ENCODE results near the gene COL12A1. TPM values are rescaled to one million over a fixed set of nuclear protein-coding genes. Genes with fewer than 3 reads are reported as not detected.

COL12A1 gene
- total RNA-seq, 1 experiment from 2014 or later: 10.4 TPM

DNA sequence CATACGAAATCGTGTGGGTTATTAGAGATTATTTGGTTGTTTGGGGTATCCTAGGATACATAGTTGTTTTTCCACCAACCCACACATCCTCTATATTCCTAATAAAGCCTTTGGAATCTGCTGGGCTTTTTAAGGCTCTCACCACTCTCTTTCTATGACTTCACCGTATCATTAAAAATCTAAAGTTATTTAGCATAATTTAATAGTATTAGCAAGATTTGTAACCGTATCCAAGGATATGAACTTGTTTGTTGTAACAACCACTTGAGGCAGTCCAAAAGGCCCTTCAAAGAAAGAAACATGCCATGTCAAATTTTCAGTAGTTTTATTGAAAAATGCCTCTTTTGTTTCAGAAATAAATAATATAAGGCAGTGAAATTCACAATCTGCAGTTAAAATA lies 121.8 kb downstream of the COL12A1 start:
- in situ Hi-C loops (cut with HindIII; ENCODE audit: low pct_unique_long_range_greater_than_20kb, low sequenced_read_pairs): no loop called here
- ChIA-PET POLR2A (no interaction called here), CTCF (no interaction called here)
- intact Hi-C loops (cut with micrococcal nuclease; ENCODE audit: unreplicated experiment): no loop called here
- no peak for DNase-seq (ENCODE audit: low read depth, low spot score)
- no peak overlapping the region for H3K4me3 ChIP-seq (ENCODE audit: low read depth in 2 of 2, low read length in 2 of 2)
- no TSS peak for BruUV-seq (replicated peaks)
- H3K4me1 ChIP-seq (ENCODE audit: control insufficient read depth, insufficient read depth, low read length): no peaks in the 10 kb centered on the region; the same call in 1 of the 2 replicates
- no peak overlapping the region for H3K27ac ChIP-seq (ENCODE audit: low read length)
- no peaks in the 10 kb centered on the region for H3K9me3 ChIP-seq (ENCODE audit: control insufficient read depth, insufficient read depth, low read depth, low read length)
- peaks cover 6% of the 10 kb centered on the region; the same call in 1 of the 2 replicates for H3K27me3 ChIP-seq (ENCODE audit: control insufficient read depth, insufficient read depth, low read length)
- no peak for ATAC-seq
- no peak for TF ChIP-seq TCF7L2 (IDR thresholded peaks at IDR 0.05; ENCODE audit: low read depth, low read length)
- TF ChIP-seq REST (IDR thresholded peaks at IDR 0.05; ENCODE audit: insufficient read depth in 1 of 2, low read depth in 2 of 2, low read length in 1 of 2): no peak
- no peak for TF ChIP-seq POLR2AphosphoS5 (IDR thresholded peaks at IDR 0.05; ENCODE audit: low read depth, low read length)
- no peak for TF ChIP-seq CTCF (IDR thresholded peaks at IDR 0.05)
- no peaks in the 10 kb centered on the region for H3K36me3 ChIP-seq (ENCODE audit: control insufficient read depth, insufficient read depth, low read length)

DNA sequence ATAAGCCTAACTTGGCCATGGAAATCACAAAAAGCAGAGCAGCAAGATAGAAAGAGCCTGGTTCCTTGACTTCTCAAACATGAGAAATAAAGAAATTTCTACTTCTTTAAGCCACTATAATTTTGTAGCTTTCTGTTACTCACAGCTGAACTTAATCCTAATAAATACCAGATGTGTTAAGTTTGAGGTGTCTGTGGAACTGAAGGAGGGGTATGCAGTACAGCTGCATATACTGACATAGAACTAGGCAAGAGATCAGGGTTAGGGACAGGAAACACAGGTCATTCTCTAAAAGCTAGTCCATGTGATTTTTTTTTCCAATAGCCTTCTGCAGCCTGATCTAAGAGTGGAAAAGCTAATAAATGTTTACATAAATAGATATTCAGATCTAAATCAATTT lies 123.9 kb downstream of the COL12A1 start:
- Histone ChIP-seq H3K36me3 (ENCODE audit: control insufficient read depth, insufficient read depth, low read length) (no peaks in the 10 kb centered on the region), H3K4me3 (ENCODE audit: low read depth in 2 of 2, low read length in 2 of 2) (no peak overlapping the region), H3K4me1 (ENCODE audit: control insufficient read depth, insufficient read depth, low read length) (no peaks in the 10 kb centered on the region; the same call in 1 of the 2 replicates), H3K27ac (ENCODE audit: low read length) (no peak overlapping the region), H3K9me3 (ENCODE audit: control insufficient read depth, insufficient read depth, low read depth, low read length) (no peaks in the 10 kb centered on the region), H3K27me3 (ENCODE audit: control insufficient read depth, insufficient read depth, low read length) (peaks cover 6% of the 10 kb centered on the region; the same call in 1 of the 2 replicates)
- BruUV-seq (replicated peaks): no TSS peak
- POLR2A ChIA-PET: no interaction called here
- ATAC-seq (no peak), DNase-seq (ENCODE audit: low read depth, low spot score) (no peak)
- in situ Hi-C loops (cut with HindIII; ENCODE audit: low pct_unique_long_range_greater_than_20kb, low sequenced_read_pairs): no loop called here
- intact Hi-C loops (cut with micrococcal nuclease; ENCODE audit: unreplicated experiment): no loop called here
- TF ChIP-seq TCF7L2 (IDR thresholded peaks at IDR 0.05; ENCODE audit: low read depth, low read length): no peak
- no peak for TF ChIP-seq CTCF (IDR thresholded peaks at IDR 0.05)
- TF ChIP-seq POLR2AphosphoS5 (IDR thresholded peaks at IDR 0.05; ENCODE audit: low read depth, low read length): no peak
- TF ChIP-seq SIN3A (IDR thresholded peaks at IDR 0.05; ENCODE audit: borderline replicate concordance, insufficient read depth, low read depth, low read length): no peak
- no peak for TF ChIP-seq REST (IDR thresholded peaks at IDR 0.05; ENCODE audit: insufficient read depth in 1 of 2, low read depth in 2 of 2, low read length in 1 of 2)
- CTCF ChIA-PET: no interaction called here

All from Panc1 (cell line).